SH-SY5Y (cell line): ENCODE measurements around the gene DPYSL4.

Experiments
- GATA2 ChIP-seq: IDR thresholded peaks from 2 replicates; pipeline ENCODE4 v1.6.1; 2011; ENCODE audit warnings: mild to moderate bottlenecking, low read depth, low read length
- GATA3 ChIP-seq: IDR thresholded peaks from 2 replicates; pipeline ENCODE4 v1.6.1; 2011; ENCODE audit warnings: low read depth, mild to moderate bottlenecking, low read length, moderate library complexity

- TF ChIP-seq GATA2, result no peak
- TF ChIP-seq GATA3, result no peak
Observed at GRCh38 chr10:132204781-132205473, 18.2 kb downstream of the DPYSL4 start.
